Fibroblast of villous mesenchyme (primary cell): Measurements from ENCODE around the gene C3. TPM values are rescaled to one million over a fixed set of nuclear protein-coding genes. Genes with fewer than 3 reads are reported as not detected.

Source experiments
- DNase-seq: peaks from one replicate; pipeline ENCODE4 v3.0.0-alpha.2; 2010; ENCODE audit warnings: low read depth
- H3K4me3 ChIP-seq: 2 replicates; pipeline ENCODE4 v1.5.1; 2011; ENCODE audit warnings: low read depth, mild to moderate bottlenecking, low read length
- total RNA-seq: library from RNA; depleted of rRNA; stranded (reverse); fragments of >200 nt; gene quantifications from 2 replicates; pipeline ENCODE4 v1.2.3, GENCODE V29; 2012
- TF ChIP-seq, protein P1 (sequence below): IDR thresholded peaks from 2 replicates; pipeline ENCODE4 v1.5.1; 2012; ENCODE audit warnings: low read depth, mild to moderate bottlenecking, low read length; ENCODE audit not compliant: insufficient read depth

The C3 gene
- total RNA-seq, 1 donor = 76.0 TPM

DNA sequence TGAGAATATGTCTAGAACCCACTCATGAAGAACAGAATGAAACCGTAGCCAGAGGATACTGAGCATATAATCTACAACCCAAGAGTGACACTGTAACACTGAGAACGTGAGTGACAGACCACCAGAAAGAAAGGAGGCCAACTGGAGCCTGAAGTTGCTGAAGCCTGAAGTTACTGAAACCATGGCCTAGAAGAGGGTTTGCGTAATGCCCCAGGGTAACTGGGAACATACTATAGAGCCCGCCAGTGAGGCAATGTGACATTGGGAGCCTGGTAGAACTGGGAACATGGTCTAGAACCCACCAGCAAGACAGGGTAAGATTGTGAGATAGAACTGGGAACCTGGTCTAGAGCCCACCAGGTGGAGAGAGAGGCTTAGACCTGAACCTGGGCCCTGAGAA, 35.0 kb downstream of the C3 start:
- TF ChIP-seq, protein P1, sequence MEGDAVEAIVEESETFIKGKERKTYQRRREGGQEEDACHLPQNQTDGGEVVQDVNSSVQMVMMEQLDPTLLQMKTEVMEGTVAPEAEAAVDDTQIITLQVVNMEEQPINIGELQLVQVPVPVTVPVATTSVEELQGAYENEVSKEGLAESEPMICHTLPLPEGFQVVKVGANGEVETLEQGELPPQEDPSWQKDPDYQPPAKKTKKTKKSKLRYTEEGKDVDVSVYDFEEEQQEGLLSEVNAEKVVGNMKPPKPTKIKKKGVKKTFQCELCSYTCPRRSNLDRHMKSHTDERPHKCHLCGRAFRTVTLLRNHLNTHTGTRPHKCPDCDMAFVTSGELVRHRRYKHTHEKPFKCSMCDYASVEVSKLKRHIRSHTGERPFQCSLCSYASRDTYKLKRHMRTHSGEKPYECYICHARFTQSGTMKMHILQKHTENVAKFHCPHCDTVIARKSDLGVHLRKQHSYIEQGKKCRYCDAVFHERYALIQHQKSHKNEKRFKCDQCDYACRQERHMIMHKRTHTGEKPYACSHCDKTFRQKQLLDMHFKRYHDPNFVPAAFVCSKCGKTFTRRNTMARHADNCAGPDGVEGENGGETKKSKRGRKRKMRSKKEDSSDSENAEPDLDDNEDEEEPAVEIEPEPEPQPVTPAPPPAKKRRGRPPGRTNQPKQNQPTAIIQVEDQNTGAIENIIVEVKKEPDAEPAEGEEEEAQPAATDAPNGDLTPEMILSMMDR = no peak
- no peak for DNase-seq
- H3K4me3 ChIP-seq = no peak overlapping the region

DNA sequence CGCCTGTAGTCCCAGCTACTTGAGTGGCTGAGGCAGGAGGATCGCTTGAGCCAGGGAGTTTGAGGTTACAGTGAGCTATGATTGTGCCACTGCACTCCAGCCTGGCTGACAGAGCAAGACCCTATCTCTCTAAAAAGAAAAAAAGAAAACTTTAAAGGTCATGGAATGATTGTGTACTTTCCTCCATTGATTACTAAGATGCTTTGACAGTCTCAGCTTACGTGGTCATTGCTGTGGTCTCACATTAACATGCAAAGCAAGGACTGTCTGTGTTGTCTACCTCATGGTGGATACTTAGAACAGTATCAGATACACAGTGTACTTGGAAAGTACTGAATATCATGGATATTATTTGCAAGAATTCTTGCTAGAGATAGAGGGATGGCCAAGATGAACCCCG, 36.5 kb downstream of the C3 start:
- TF ChIP-seq, protein P1 = no peak
- DNase-seq = no peak

DNA sequence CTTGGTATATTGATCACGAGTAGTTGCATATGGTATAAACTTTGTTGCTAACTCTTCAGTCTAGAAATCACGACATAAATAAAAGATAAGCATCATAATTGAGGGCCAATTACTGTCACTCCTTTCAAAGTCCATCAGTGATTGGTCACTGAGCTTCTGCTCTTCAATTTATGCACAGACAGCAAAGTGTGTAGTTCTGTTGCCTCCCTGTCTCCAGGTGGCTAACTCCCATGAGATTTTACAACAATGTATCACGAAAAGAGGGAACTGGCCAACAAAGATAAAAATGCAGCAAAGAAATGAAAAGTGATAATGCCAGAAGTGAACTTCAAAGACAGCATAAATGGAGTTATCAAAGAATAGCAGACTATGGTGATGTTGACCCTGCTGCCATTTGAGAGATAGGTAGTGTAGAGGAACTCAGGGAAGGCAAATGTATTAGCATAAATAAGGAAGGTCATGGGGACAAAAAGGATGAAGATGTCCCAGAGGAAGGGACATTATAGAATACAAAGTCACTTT, 37.8 kb downstream of the C3 start:
- no peak for DNase-seq
- no peak overlapping the region for H3K4me3 ChIP-seq
- TF ChIP-seq, protein P1 = no peak

More for the DNA sequence above, 36.5 kb downstream of the C3 start:
- no peak overlapping the region for H3K4me3 ChIP-seq

DNA sequence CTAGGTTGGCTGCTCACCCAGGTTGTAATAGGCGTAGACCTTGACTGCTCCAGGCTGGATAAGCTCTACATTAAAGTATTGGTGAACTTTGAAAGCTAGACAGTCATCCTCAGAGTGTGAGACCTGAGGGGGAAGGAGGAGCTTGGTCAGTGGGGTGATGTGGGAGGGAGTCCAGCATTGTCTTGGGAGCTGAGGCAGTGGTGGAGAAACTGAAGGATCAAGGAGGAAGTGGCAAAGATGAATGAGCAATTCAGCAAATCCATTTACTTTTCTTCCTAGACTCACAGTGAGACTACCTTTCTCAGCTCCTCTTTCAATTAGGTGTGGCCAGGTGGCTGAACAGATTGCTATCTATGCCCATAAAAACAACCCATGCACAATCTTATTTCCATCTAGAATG, 40.3 kb downstream of the C3 start:
- H3K4me3 ChIP-seq = no peak overlapping the region
- DNase-seq = no peak
- TF ChIP-seq, protein P1 = no peak

DNA sequence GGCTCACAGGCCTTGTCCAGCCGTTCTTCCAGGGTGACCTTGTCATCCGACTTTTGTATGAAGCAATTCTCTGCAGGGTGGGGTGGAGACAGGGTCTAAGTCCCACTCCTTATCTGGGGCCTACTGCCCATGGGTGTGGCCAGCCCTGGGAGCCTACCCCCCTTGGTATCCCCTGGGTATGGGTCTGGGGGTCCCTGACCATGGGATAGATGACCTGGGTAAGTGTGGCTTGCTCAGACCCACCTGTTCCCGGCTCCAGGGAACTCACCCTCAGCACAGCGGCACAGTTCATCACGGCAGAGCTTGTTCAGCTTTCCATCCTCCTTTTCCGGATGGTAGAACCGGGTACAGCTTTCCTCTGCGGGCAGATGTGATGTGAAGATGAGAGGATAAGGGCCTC, 41.3 kb downstream of the C3 start:
- TF ChIP-seq, protein P1 = no peak
- no peak for DNase-seq
- H3K4me3 ChIP-seq = no peak overlapping the region

DNA sequence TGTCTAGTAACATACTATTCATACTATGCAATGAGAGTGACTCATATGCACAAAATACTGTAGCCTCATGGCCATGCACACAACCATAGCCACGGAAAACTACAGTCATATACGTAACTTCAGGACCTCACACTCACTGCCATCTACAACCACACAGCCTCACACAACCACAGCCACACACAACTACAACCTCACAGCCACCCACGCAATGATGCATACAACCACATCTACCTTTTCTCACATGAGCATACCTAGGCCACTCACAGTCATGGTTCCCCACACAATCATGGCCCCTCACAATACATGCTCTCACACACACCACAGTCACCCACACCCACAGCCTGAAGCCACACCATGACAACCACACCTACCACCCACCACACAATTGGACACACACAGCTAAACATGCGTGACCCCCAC, 41.8 kb downstream of the C3 start:
- TF ChIP-seq, protein P1 = no peak
- DNase-seq = no peak
- no peak overlapping the region for H3K4me3 ChIP-seq
